Measurements from ENCODE around the gene ADCY7. TPM values are rescaled to one million over a fixed set of nuclear protein-coding genes. Genes with fewer than 3 reads are reported as not detected.

The ADCY7 gene
- total RNA-seq, 5 donors from 2014 or later (not counting 1 experiment from before 2014, with no cell fraction given): 201 to 314 (median 278) TPM

- H3K36me3 ChIP-seq (ENCODE audit: control insufficient read depth in 2 of 2, extremely low read depth in 1 of 2, insufficient read depth in 1 of 2, low read length in 1 of 2): peaks cover 7 to 47% of the 10 kb centered on the region in 2 donors
- Mint-ChIP-seq H3K27ac (peak overlapping the region; percentile 62 to 80), H3K9me3 (peaks cover 0 to 2% (median 0%) of the 10 kb centered on the region in 3 donors), H3K36me3 (peaks cover 54% of the 10 kb centered on the region), H3K4me1 (peaks cover 29 to 60% (median 55%) of the 10 kb centered on the region in 3 donors), H3K4me3 (no peak overlapping the region), H3K27me3 (no peaks in the 10 kb centered on the region)
- POLR2A ChIA-PET: interaction anchor here (0.6 to 1.2 kb wide), 5 partner anchors 9 to 352 kb away, joined by 3 to 7 read pairs (median 3); partner anchors contain the start of gene SNX20 (in 1 of the 2)
- H3K4me3 ChIP-seq (ENCODE audit: control insufficient read depth in 1 of 2, extremely low read depth in 1 of 2, low read length in 1 of 2): no peak overlapping the region
- ATAC-seq (replicated peaks in 1 of 4) (no peak), DNase-seq (no peak)
- peak overlapping the region; percentile 39 for H3K27ac ChIP-seq (ENCODE audit: low read length)
- H3K27me3 ChIP-seq (replicated peaks in 1 of 2; ENCODE audit: control insufficient read depth in 2 of 2, extremely low read depth in 1 of 2, insufficient read depth in 2 of 2, low read length in 1 of 2): no peaks in the 10 kb centered on the region
- WGBS (ENCODE audit: insufficient coverage): 79% methylated on average over 8 of the region's 11 CpGs
- H3K9me3 ChIP-seq: no peaks in the 10 kb centered on the region
- CTCF ChIA-PET: interaction anchor here (0.5 to 13.1 kb wide), 9 partner anchors 9 to 418 kb away, joined by 3 to 250 read pairs (median 3); no protein-coding TSS in a partner anchor
- H3K4me1 ChIP-seq (ENCODE audit: control insufficient read depth in 1 of 2, extremely low read depth in 1 of 2, insufficient read depth in 2 of 2, low read length in 2 of 2): peaks cover 5 to 9% of the 10 kb centered on the region in 2 experiments
These were observed 63.3 kb downstream of the ADCY7 start for GRCh38 chr16:50329446-50330189.

GRCh38 chr16:50331570-50331969, 65.2 kb downstream of the ADCY7 start:
- peaks cover 32 to 74% (median 60%) of the 10 kb centered on the region in 3 donors for H3K4me1 Mint-ChIP-seq
- POLR2A ChIA-PET: no interaction called here
- DNase-seq: no peak
- peaks cover 54% of the 10 kb centered on the region for H3K36me3 Mint-ChIP-seq
- no peak overlapping the region for H3K4me3 ChIP-seq (ENCODE audit: control insufficient read depth in 1 of 2, extremely low read depth in 1 of 2, low read length in 1 of 2)
- H3K27me3 ChIP-seq (replicated peaks in 1 of 2; ENCODE audit: control insufficient read depth in 2 of 2, extremely low read depth in 1 of 2, insufficient read depth in 2 of 2, low read length in 1 of 2): no peaks in the 10 kb centered on the region
- H3K4me1 ChIP-seq (ENCODE audit: control insufficient read depth in 1 of 2, extremely low read depth in 1 of 2, insufficient read depth in 2 of 2, low read length in 2 of 2): peaks cover 8 to 9% of the 10 kb centered on the region in 2 experiments
- H3K36me3 ChIP-seq (ENCODE audit: control insufficient read depth in 2 of 2, extremely low read depth in 1 of 2, insufficient read depth in 1 of 2, low read length in 1 of 2): peaks cover 7 to 45% of the 10 kb centered on the region in 2 donors
- H3K27me3 Mint-ChIP-seq: no peaks in the 10 kb centered on the region
- peak overlapping the region; percentile 10 to 55 for H3K27ac Mint-ChIP-seq
- no peak for ATAC-seq (replicated peaks in 1 of 4)
- H3K9me3 ChIP-seq: no peaks in the 10 kb centered on the region
- no peak overlapping the region for H3K4me3 Mint-ChIP-seq
- H3K9me3 Mint-ChIP-seq: peaks cover 0 to 2% (median 0%) of the 10 kb centered on the region in 3 donors
- CTCF ChIA-PET: interaction anchor here in 1 of 2 donors (13.1 kb wide), 1 partner anchor 23 kb away, joined by 250 read pairs; no protein-coding TSS in a partner anchor
- WGBS (ENCODE audit: insufficient coverage): 100% methylated on average over 1 of the region's 5 CpGs
- H3K27ac ChIP-seq (ENCODE audit: low read length): no peak overlapping the region

GRCh38 chr16:50332599-50332998, 66.2 kb downstream of the ADCY7 start:
- ATAC-seq (replicated peaks in 1 of 4) (no peak), DNase-seq (no peak)
- ChIA-PET POLR2A (interaction anchor here in 1 of 2 donors (0.6 to 0.7 kb wide), 2 partner anchors 70 to 400 kb away, joined by 3 read pairs; no protein-coding TSS in a partner anchor), CTCF (interaction anchor here (0.6 to 13.1 kb wide), 5 partner anchors 9 to 413 kb away, joined by 3 to 250 read pairs (median 3); no protein-coding TSS in a partner anchor)
- Mint-ChIP-seq H3K4me3 (no peak overlapping the region), H3K4me1 (peaks cover 27 to 75% (median 61%) of the 10 kb centered on the region in 3 donors), H3K27me3 (no peaks in the 10 kb centered on the region), H3K36me3 (peaks cover 51% of the 10 kb centered on the region), H3K27ac (peak overlapping the region; percentile 28 to 55), H3K9me3 (peaks cover 0 to 2% (median 0%) of the 10 kb centered on the region in 3 donors)
- no peaks in the 10 kb centered on the region for H3K9me3 ChIP-seq
- WGBS (ENCODE audit: insufficient coverage): 100% methylated on average over 1 of the region's 3 CpGs
- no peak overlapping the region for H3K27ac ChIP-seq (ENCODE audit: low read length)
- no peak overlapping the region for H3K4me3 ChIP-seq (ENCODE audit: control insufficient read depth in 1 of 2, extremely low read depth in 1 of 2, low read length in 1 of 2)
- H3K36me3 ChIP-seq (ENCODE audit: control insufficient read depth in 2 of 2, extremely low read depth in 1 of 2, insufficient read depth in 1 of 2, low read length in 1 of 2): peaks cover 7 to 42% of the 10 kb centered on the region in 2 donors
- peaks cover 2 to 9% of the 10 kb centered on the region in 2 experiments for H3K4me1 ChIP-seq (ENCODE audit: control insufficient read depth in 1 of 2, extremely low read depth in 1 of 2, insufficient read depth in 2 of 2, low read length in 2 of 2)
- no peaks in the 10 kb centered on the region for H3K27me3 ChIP-seq (replicated peaks in 1 of 2; ENCODE audit: control insufficient read depth in 2 of 2, extremely low read depth in 1 of 2, insufficient read depth in 2 of 2, low read length in 1 of 2)

GRCh38 chr16:50334106-50334975, 68.0 kb downstream of the ADCY7 start:
- DNase-seq: no peak
- ATAC-seq (replicated peaks in 1 of 4): no peak
- no peaks in the 10 kb centered on the region for H3K27me3 Mint-ChIP-seq
- Histone ChIP-seq H3K9me3 (no peaks in the 10 kb centered on the region), H3K36me3 (ENCODE audit: control insufficient read depth in 2 of 2, extremely low read depth in 1 of 2, insufficient read depth in 1 of 2, low read length in 1 of 2) (peaks cover 6 to 42% of the 10 kb centered on the region in 2 donors), H3K4me3 (ENCODE audit: control insufficient read depth in 1 of 2, extremely low read depth in 1 of 2, low read length in 1 of 2) (no peak overlapping the region), H3K27me3 (replicated peaks in 1 of 2; ENCODE audit: control insufficient read depth in 2 of 2, extremely low read depth in 1 of 2, insufficient read depth in 2 of 2, low read length in 1 of 2) (no peaks in the 10 kb centered on the region), H3K4me1 (ENCODE audit: control insufficient read depth in 1 of 2, extremely low read depth in 1 of 2, insufficient read depth in 2 of 2, low read length in 2 of 2) (peaks cover 0 to 22% of the 10 kb centered on the region in 2 experiments), H3K27ac (ENCODE audit: low read length) (peak overlapping the region; percentile 94)
- POLR2A ChIA-PET: no interaction called here
- peaks cover 0 to 2% (median 0%) of the 10 kb centered on the region in 3 donors for H3K9me3 Mint-ChIP-seq
- H3K4me1 Mint-ChIP-seq: peaks cover 32 to 76% (median 61%) of the 10 kb centered on the region in 3 donors
- peak overlapping the region; percentile 91 to 97 for H3K27ac Mint-ChIP-seq
- H3K4me3 Mint-ChIP-seq: no peak overlapping the region
- CTCF ChIA-PET: interaction anchor here in 1 of 2 donors (0.7 kb wide), 1 partner anchor 409 kb away, joined by 3 read pairs; no protein-coding TSS in a partner anchor
- peaks cover 53% of the 10 kb centered on the region for H3K36me3 Mint-ChIP-seq
- 91% methylated on average over 10 of the region's 14 CpGs for WGBS (ENCODE audit: insufficient coverage)

- Histone ChIP-seq H3K36me3 (ENCODE audit: control insufficient read depth in 2 of 2, extremely low read depth in 1 of 2, insufficient read depth in 1 of 2, low read length in 1 of 2) (peaks cover 4 to 39% of the 10 kb centered on the region in 2 donors), H3K4me1 (ENCODE audit: control insufficient read depth in 1 of 2, extremely low read depth in 1 of 2, insufficient read depth in 2 of 2, low read length in 2 of 2) (peaks cover 0 to 22% of the 10 kb centered on the region in 2 experiments), H3K9me3 (no peaks in the 10 kb centered on the region), H3K4me3 (ENCODE audit: control insufficient read depth in 1 of 2, extremely low read depth in 1 of 2, low read length in 1 of 2) (no peak overlapping the region), H3K27me3 (replicated peaks in 1 of 2; ENCODE audit: control insufficient read depth in 2 of 2, extremely low read depth in 1 of 2, insufficient read depth in 2 of 2, low read length in 1 of 2) (no peaks in the 10 kb centered on the region), H3K27ac (ENCODE audit: low read length) (peak overlapping the region; percentile 94)
- peak overlapping the region; percentile 2 to 52 (median 24) for H3K4me3 Mint-ChIP-seq
- no peaks in the 10 kb centered on the region for H3K27me3 Mint-ChIP-seq
- WGBS (ENCODE audit: insufficient coverage): 32% methylated on average over 6 of the region's 8 CpGs
- POLR2A ChIA-PET: no interaction called here
- ATAC-seq (replicated peaks in 1 of 4): peak; percentile 75 to 83 (median 80)
- H3K36me3 Mint-ChIP-seq: peaks cover 47% of the 10 kb centered on the region
- CTCF ChIA-PET: interaction anchor here in 1 of 2 donors (0.7 kb wide), 1 partner anchor 408 kb away, joined by 3 read pairs; no protein-coding TSS in a partner anchor
- peak overlapping the region; percentile 91 to 97 for H3K27ac Mint-ChIP-seq
- DNase-seq: peak in 33 of 35 experiments; percentile 16 to 90 (median 54)
- peaks cover 28 to 71% (median 54%) of the 10 kb centered on the region in 3 donors for H3K4me1 Mint-ChIP-seq
- peaks cover 0 to 2% (median 0%) of the 10 kb centered on the region in 3 donors for H3K9me3 Mint-ChIP-seq
These were observed 69.0 kb downstream of the ADCY7 start for GRCh38 chr16:50335196-50335958.

Data from T-cell (primary cell).